ENCODE data around the gene RNF7. TPM values are rescaled to one million over a fixed set of nuclear protein-coding genes. Genes with fewer than 3 reads are reported as not detected.

RNF7 gene
- total and polyA plus RNA-seq, 2 of the 13 experiments (the other 11 are each of a cell fraction or from before 2014, with no cell fraction given) = 66.4 to 94.7 TPM

GRCh38 chr3:141728355-141728892 is 9.7 kb upstream of the RNF7 start (continued):
- TF ChIP-seq USF2 (IDR thresholded peaks at IDR 0.05; ENCODE audit: low read depth, low read length) (peak; percentile 85), USF2 (CRISPR knock-in tag; IDR thresholded peaks at IDR 0.05; ENCODE audit: borderline replicate concordance) (peak; percentile 94; the same call in 1 of the 2 replicates), POGZ (CRISPR knock-in tag; IDR thresholded peaks at IDR 0.05) (peak; percentile 96), PAXIP1 (CRISPR knock-in tag; conservative IDR thresholded peaks at IDR 0.05) (peak; percentile 93), DNMT1 (CRISPR knock-in tag; IDR thresholded peaks at IDR 0.05) (no peak), TBX2 (CRISPR knock-in tag; IDR thresholded peaks at IDR 0.05; ENCODE audit: borderline replicate concordance) (peak; percentile 55; the same call in 1 of the 2 replicates), ZFP41 (CRISPR knock-in tag; IDR thresholded peaks at IDR 0.05; ENCODE audit: borderline replicate concordance) (no peak), ZNF264 (CRISPR knock-in tag; IDR thresholded peaks at IDR 0.05) (peak; percentile 43; the same call in 1 of the 2 replicates), ZNF460 (CRISPR knock-in tag; IDR thresholded peaks at IDR 0.05; ENCODE audit: borderline replicate concordance) (no peak), SAP130 (CRISPR knock-in tag; IDR thresholded peaks at IDR 0.05; ENCODE audit: low read depth) (peak; percentile 53; the same call in 1 of the 2 replicates), PITX1 (CRISPR knock-in tag; IDR thresholded peaks at IDR 0.05) (peak; percentile 71; the same call in 1 of the 2 replicates), ASH2L (IDR thresholded peaks at IDR 0.05; ENCODE audit: insufficient read length, low read depth, low read length) (peak; percentile 73), ZNF234 (CRISPR knock-in tag; conservative IDR thresholded peaks at IDR 0.05) (0 out of 2 replicates have a peak, but pooled peaks have one; percentile 38), ZNF205 (CRISPR knock-in tag; IDR thresholded peaks at IDR 0.05) (peak; percentile 69; the same call in 1 of the 2 replicates), ZNF747 (CRISPR knock-in tag; IDR thresholded peaks at IDR 0.05; ENCODE audit: borderline replicate concordance) (0 out of 2 replicates have a peak, but pooled peaks have one; percentile 59), SOX13 (IDR thresholded peaks at IDR 0.05) (no peak), SOX13 (CRISPR knock-in tag; conservative IDR thresholded peaks at IDR 0.05 in 1 of 2, IDR thresholded peaks at IDR 0.05 in 1 of 2) (peak in 1 of 2 experiments; percentile 35; a peak in 1 of 4 replicates), BATF2 (CRISPR knock-in tag; IDR thresholded peaks at IDR 0.05) (no peak), XRCC5 (optimal IDR thresholded peaks at IDR 0.05; ENCODE audit: low read length) (peak; percentile 30)
